GM12864 (cell line): ENCODE measurements around the gene WIPF2.

Experiments
- DNase-seq: peaks from one replicate; pipeline ENCODE4 v3.0.0-alpha.2; 2011; ENCODE audit warnings: low read depth
- H3K4me3 ChIP-seq: 2 replicates; pipeline ENCODE4 v1.5.1; 2011; ENCODE audit warnings: mild to moderate bottlenecking, low read depth, low read length, control low read depth
- CTCF ChIP-seq: IDR thresholded peaks from 2 replicates; pipeline ENCODE4 v1.5.1; 2011; ENCODE audit warnings: low read depth, mild to moderate bottlenecking, moderate library complexity, low read length, control low read depth, inconsistent platforms; ENCODE audit errors: missing control alignments

WIPF2 gene

GRCh38 chr17:40253565-40253964 lies 34.5 kb downstream of the WIPF2 start:
- DNase-seq: no peak
- H3K4me3 ChIP-seq: no peak overlapping the region
- TF ChIP-seq CTCF: no peak

DNA sequence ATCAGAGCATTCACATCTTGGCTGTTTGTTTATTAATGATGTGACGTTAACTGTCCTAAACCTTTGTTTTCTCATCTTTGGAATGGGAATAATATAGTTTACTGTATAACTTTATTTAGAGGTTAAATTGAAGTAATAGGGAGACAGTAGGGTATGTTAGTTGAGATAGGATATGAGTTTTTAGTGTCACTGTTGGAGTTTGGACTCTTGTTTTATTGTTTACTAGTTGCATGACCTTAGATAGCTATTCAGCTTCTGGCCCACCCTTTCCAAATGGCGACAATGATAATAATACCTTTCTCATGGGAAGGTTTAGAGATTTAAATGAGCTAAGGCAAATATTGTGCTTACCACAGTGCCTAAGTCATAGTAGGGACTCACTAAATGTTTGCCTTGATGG lies 40.4 kb downstream of the WIPF2 start:
- H3K4me3 ChIP-seq: no peak overlapping the region
- DNase-seq: no peak
- TF ChIP-seq CTCF: no peak

DNA sequence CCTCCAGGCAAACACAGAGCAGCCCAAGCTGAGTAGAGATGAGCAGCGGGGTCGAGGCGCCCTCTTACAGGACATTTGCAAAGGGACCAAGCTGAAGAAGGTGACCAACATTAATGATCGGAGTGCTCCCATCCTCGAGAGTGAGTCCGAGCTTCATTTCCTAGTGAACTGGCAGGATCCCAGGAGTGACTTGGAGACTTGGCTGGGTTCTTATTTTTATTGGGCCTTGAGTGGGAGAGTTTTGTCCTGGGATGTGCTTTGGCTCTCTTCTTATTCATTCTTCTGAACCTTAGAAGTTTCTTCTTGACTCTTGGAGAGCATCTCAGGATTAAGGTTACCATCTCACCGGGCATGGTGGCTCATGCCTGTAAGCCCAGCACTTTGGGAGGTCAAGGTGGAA lies 41.4 kb downstream of the WIPF2 start:
- no peak for DNase-seq
- H3K4me3 ChIP-seq: no peak overlapping the region
- no peak for TF ChIP-seq CTCF

DNA sequence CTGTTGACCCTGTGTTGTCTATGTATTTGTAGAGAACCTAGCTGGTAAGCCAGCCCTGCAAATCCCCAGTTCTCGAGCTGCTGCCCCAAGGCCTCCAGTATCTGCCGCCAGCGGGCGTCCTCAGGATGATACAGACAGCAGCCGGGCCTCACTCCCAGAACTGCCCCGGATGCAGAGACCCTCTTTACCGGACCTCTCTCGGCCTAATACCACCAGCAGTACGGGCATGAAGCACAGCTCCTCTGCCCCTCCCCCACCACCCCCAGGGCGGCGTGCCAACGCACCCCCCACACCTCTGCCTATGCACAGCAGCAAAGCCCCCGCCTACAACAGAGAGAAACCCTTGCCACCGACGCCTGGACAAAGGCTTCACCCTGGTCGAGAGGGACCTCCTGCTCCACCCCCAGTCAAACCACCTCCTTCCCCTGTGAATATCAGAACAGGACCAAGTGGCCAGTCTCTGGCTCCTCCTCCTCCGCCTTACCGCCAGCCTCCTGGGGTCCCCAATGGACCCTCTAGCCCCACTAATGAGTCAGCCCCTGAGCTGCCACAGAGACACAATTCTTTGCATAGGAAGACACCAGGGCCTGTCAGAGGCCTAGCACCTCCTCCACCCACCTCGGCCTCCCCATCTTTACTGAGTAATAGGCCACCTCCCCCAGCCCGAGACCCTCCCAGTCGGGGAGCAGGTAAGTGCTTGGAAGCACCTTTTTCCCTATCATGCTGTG lies 45.5 kb downstream of the WIPF2 start:
- DNase-seq: no peak
- no peak for TF ChIP-seq CTCF
- H3K4me3 ChIP-seq: no peak overlapping the region

- DNase-seq: no peak
- no peak overlapping the region for H3K4me3 ChIP-seq
- no peak for TF ChIP-seq CTCF
Observed at GRCh38 chr17:40265337-40265736, 46.2 kb downstream of the WIPF2 start.

- H3K4me3 ChIP-seq: no peak overlapping the region
- no peak for DNase-seq
- no peak for TF ChIP-seq CTCF
Observed at GRCh38 chr17:40266882-40267281, 47.8 kb downstream of the WIPF2 start.

DNA sequence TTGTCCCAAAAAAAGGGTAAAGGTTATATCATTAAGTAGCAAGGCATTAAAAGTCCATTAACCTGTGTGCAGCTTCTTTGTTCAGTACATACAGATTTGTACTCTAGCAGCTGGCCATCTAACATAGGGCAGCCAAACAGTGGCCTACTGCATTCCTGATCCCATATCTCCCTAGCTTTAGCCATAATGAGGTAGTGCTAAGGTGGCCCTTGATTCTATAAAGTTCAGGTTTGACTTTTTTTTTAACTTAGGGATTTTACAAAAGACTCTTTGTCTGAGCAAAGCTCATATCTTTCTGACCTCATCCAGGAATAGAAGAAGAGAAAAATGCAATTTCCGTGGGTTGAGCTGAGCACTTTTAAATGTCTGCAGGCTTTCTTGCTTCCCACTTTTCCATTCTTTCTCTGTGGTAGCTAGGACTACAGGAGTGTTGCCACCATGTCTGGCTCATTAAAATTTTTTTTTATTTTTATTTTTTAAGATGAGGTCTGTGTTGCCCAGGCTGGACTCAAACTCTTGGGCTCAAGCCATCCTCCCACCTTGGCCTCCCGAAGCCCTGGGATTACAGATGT lies 49.1 kb downstream of the WIPF2 start:
- DNase-seq: no peak
- no peak for TF ChIP-seq CTCF
- H3K4me3 ChIP-seq: no peak overlapping the region
